HepG2 (cell line): Measurements from ENCODE around the gene PSMB11. TPM values are rescaled to one million over a fixed set of nuclear protein-coding genes. Genes with fewer than 3 reads are reported as not detected.
A peak's percentile ranks its signal among the peaks of the same experiment; 100 is the strongest.

Source experiments
- ATAC-seq: fragments of 200-7000 bp; cut with Tn5 transposase; 3 replicates; pipeline ENCODE4 v1.9.1; 2020; ENCODE audit warnings: mild to moderate bottlenecking, moderate library complexity
- BruUV-seq: library from RNA; stranded (reverse); fragments of 400-500 nt; replicated peaks from 2 replicates; lab custom pipeline; 2021; lab: Mats Ljungman, UMichigan
- CTCF ChIA-PET: fragments of 300-600 bp; formaldehyde crosslinking; extraction: SDS; loops from one replicate; lab custom pipeline; 2021; ENCODE audit warnings: low total read pairs, inconsistent platforms, low intra/inter-chr PET ratio; lab: Yijun Ruan, JAX
- POLR2A ChIA-PET: fragments of 350-600 bp; sonication (Branson Sonifier 250); formaldehyde crosslinking; loops from one replicate; lab custom pipeline; 2020; ENCODE audit warnings: antibody characterized with exemption, inconsistent platforms; lab: Yijun Ruan, JAX
- DNase-seq: peaks from one replicate; pipeline ENCODE4 v3.0.0-alpha.2; 2015; ENCODE audit warnings: low spot score
- FAIRE-seq: peaks from 3 replicates; lab custom pipeline; 2011; peaks lifted over from hg19 to GRCh38; lab: Jason Lieb, UNC
- H2AFZ ChIP-seq: one replicate; pipeline ENCODE4 v1.6.1; 2011; ENCODE audit warnings: low read length, inconsistent platforms
- H3K27ac ChIP-seq: fragments of 300-600 bp; 3 replicates; pipeline ENCODE4 v1.8.0; 2011; ENCODE audit warnings: mixed run types, mild to moderate bottlenecking, mixed read lengths, low read length, inconsistent platforms; ENCODE audit not compliant: insufficient read depth; ENCODE audit errors: extremely low read length
- H3K27me3 ChIP-seq, 2 experiments: fragments of 200-600 bp in 1 of 2; 2 replicates in 1 of 2; 3 replicates in 1 of 2; pipeline versions ENCODE4 v1.6.0 to v1.8.0; 2011; ENCODE audit warnings: low read length in 2 of 2, mild to moderate bottlenecking in 2 of 2, moderate library complexity in 2 of 2, inconsistent platforms in 1 of 2; ENCODE audit not compliant: insufficient read depth in 2 of 2, control insufficient read depth in 1 of 2
- H3K36me3 ChIP-seq, 2 experiments: fragments of 200-600 bp in 1 of 2; replicated peaks in 1 of 2; 2 replicates in 1 of 2; 3 replicates in 1 of 2; pipeline versions ENCODE4 v1.5.1 to v1.8.0; 2011; ENCODE audit warnings: low read length in 2 of 2, inconsistent platforms in 1 of 2; ENCODE audit not compliant: insufficient read depth in 2 of 2, control insufficient read depth in 1 of 2
- H3K4me1 ChIP-seq: 2 replicates; pipeline ENCODE4 v1.5.1; 2012; ENCODE audit warnings: low read length, inconsistent platforms; ENCODE audit not compliant: insufficient read depth
- H3K4me2 ChIP-seq: 2 replicates; pipeline ENCODE4 v1.6.0; 2011; ENCODE audit warnings: low read depth, low read length, inconsistent platforms
- H3K4me3 ChIP-seq, 3 experiments: fragments of 200-600 bp in 1 of 3; sonication (generic), shearing (Covaris generic) in 1 of 3; replicated peaks in 1 of 3; 2 replicates each; pipeline ENCODE4 v1.5.1; 2011 to 2016; ENCODE audit warnings: low read length in 3 of 3, inconsistent platforms in 2 of 3, low read depth in 2 of 3, mild to moderate bottlenecking in 2 of 3, control low read depth in 1 of 3, mixed read lengths in 1 of 3; ENCODE audit not compliant: insufficient read depth in 1 of 3
- H3K79me2 ChIP-seq: one replicate; pipeline ENCODE4 v1.6.1; 2011; ENCODE audit warnings: low read length, inconsistent platforms; ENCODE audit not compliant: insufficient read depth
- H3K9ac ChIP-seq: 2 replicates; pipeline ENCODE4 v1.6.0; 2011; ENCODE audit warnings: mild to moderate bottlenecking, low read depth, low read length, inconsistent platforms; ENCODE audit not compliant: insufficient read depth
- H3K9me3 ChIP-seq: 2 replicates; pipeline ENCODE4 v1.5.1; 2012; ENCODE audit warnings: mild to moderate bottlenecking, low read length
- H4K20me1 ChIP-seq: 2 replicates; pipeline ENCODE4 v1.6.0; 2011; ENCODE audit warnings: inconsistent platforms, mild to moderate bottlenecking, low read length, moderate library complexity; ENCODE audit not compliant: insufficient read depth
- BCL6 ChIP-seq: IDR thresholded peaks from 2 replicates; pipeline ENCODE4 v1.6.1; 2016; ENCODE audit warnings: missing genetic modification reagents, missing compliant biosample characterization
- CHD2 ChIP-seq: IDR thresholded peaks from 2 replicates; pipeline ENCODE4 v1.6.1; 2011; ENCODE audit warnings: low read depth, low read length, improper control_type of control experiment
- FOXA1 ChIP-seq, 2 experiments: fragments of 450-650 bp in 1 of 2; sonication (generic) in 1 of 2; formaldehyde crosslinking in 1 of 2; IDR thresholded peaks; 2 replicates each; pipeline versions ENCODE4 v1.4.0 to v1.6.1; 2016 to 2020; ENCODE audit warnings: missing genetic modification reagents in 1 of 2
- FOXC1 ChIP-seq: sonication (generic); formaldehyde crosslinking; IDR thresholded peaks from 2 replicates; pipeline ENCODE4 v1.8.0; 2022; ENCODE audit warnings: mild to moderate bottlenecking, missing genetic modification reagents, borderline replicate concordance
- GLMP ChIP-seq: sonication (generic); formaldehyde crosslinking; IDR thresholded peaks from 2 replicates; pipeline ENCODE4 v1.9.0; 2021; ENCODE audit warnings: missing genetic modification reagents, mild to moderate bottlenecking, borderline replicate concordance
- KAT7 ChIP-seq: IDR thresholded peaks from 2 replicates; pipeline ENCODE4 v1.6.1; 2018; ENCODE audit warnings: borderline replicate concordance, missing compliant biosample characterization
- MLX ChIP-seq: IDR thresholded peaks from 2 replicates; pipeline ENCODE4 v1.6.1; 2016
- NFRKB ChIP-seq: fragments of 450-650 bp; IDR thresholded peaks from 2 replicates; pipeline ENCODE4 v1.6.1; 2017
- POLR2AphosphoS2 ChIP-seq: IDR thresholded peaks from 2 replicates; pipeline ENCODE4 v1.6.1; 2011; ENCODE audit warnings: low read depth, low read length, improper control_type of control experiment
- PRPF4 ChIP-seq: fragments of 200-400 bp; formaldehyde crosslinking; IDR thresholded peaks from 2 replicates; pipeline ENCODE4 v1.6.1; 2016; ENCODE audit warnings: low read length, low read depth; ENCODE audit not compliant: poor library complexity, severe bottlenecking
- ZBTB26 ChIP-seq: IDR thresholded peaks from 2 replicates; pipeline ENCODE4 v1.6.1; 2016; ENCODE audit warnings: missing compliant biosample characterization, missing genetic modification reagents, borderline replicate concordance
- ZNF230 ChIP-seq: sonication (generic); formaldehyde crosslinking; IDR thresholded peaks from 2 replicates; pipeline ENCODE4 v1.4.0; 2020; ENCODE audit warnings: mild to moderate bottlenecking, missing genetic modification reagents
- ZNF3 ChIP-seq: IDR thresholded peaks from 2 replicates; pipeline ENCODE4 v1.7.0; 2017; ENCODE audit warnings: inconsistent platforms
- ZNF687 ChIP-seq: sonication (generic); formaldehyde crosslinking; IDR thresholded peaks from 2 replicates; pipeline ENCODE4 v1.5.1; 2020; ENCODE audit warnings: mild to moderate bottlenecking, missing genetic modification reagents, moderate library complexity
- ZNF770 ChIP-seq: sonication (generic); formaldehyde crosslinking; IDR thresholded peaks from 2 replicates; pipeline ENCODE4 v1.5.0; 2020; ENCODE audit warnings: mild to moderate bottlenecking, missing genetic modification reagents
- ZNF83 ChIP-seq: sonication (generic); formaldehyde crosslinking; IDR thresholded peaks from 2 replicates; pipeline ENCODE4 v1.4.0; 2020; ENCODE audit warnings: missing genetic modification reagents, mild to moderate bottlenecking, borderline replicate concordance
- WGBS: methylation state at CpG from one replicate; pipeline ENCODE4 v1.1.6; 2017; ENCODE audit warnings: low lambda C conversion rate; 5-methylcytosine and 5-hydroxymethylcytosine counted together
- in situ Hi-C: cut with HindIII; loops from 2 replicates; pipeline ENCODE4 v1.10.0; 2017; ENCODE audit warnings: low pct_unique_long_range_greater_than_20kb; ENCODE audit not compliant: extremely low pct_ligation_motif_present
- intact Hi-C: fragments of 100-400 bp; cut with micrococcal nuclease; formaldehyde crosslinking; loops from one replicate; pipeline ENCODE4 v1.10.0; 2022; ENCODE audit not compliant: unreplicated experiment
- polyA plus RNA-seq, 8 experiments: library from polyadenylated mRNA; depleted of rRNA in 3 of 8; stranded (reverse) in 7 of 8; unstranded in 1 of 8; fragments of >200 nt; fragmentation: Illumina TruSeq in 4 of 8; extraction: Trizol in 4 of 8; gene quantifications; 2 replicates each; pipeline versions ENCODE4 v1.2.1 to v1.2.3, GENCODE V29; 2011 to 2016; ENCODE audit warnings: low read depth in 4 of 8, missing spikeins in 1 of 8, mixed read lengths in 1 of 8; ENCODE audit not compliant: insufficient read depth in 1 of 8
- total RNA-seq, 5 experiments: library from RNA; depleted of rRNA; stranded (reverse); fragments of >200 nt; fragmentation: Illumina TruSeq; extraction: Trizol; gene quantifications; 2 replicates each; pipeline ENCODE4 v1.2.3, GENCODE V29; 2016; ENCODE audit warnings: low read depth in 1 of 5

Gene PSMB11
- total and polyA plus RNA-seq, 2 of the 13 experiments (the other 11 are each of a cell fraction or from before 2014, with no cell fraction given): not detected

- Histone ChIP-seq H4K20me1 (0 out of 2 replicates have a peak, but pooled peaks cover 6% of the 10 kb centered on the region), H3K27me3 (no peaks in the 10 kb centered on the region), H3K27ac (no peak overlapping the region), H3K4me2 (no peak overlapping the region), H2AFZ (no peak overlapping the region), H3K9ac (no peak overlapping the region), H3K4me3 (no peak overlapping the region), H3K36me3 (peaks cover 23 to 38% of the 10 kb centered on the region in 2 experiments), H3K9me3 (no peaks in the 10 kb centered on the region), H3K79me2 (peaks cover 14% of the 10 kb centered on the region), H3K4me1 (peaks cover 29% of the 10 kb centered on the region)
- ATAC-seq (no peak; the same call in 1 of the 3 replicates), DNase-seq (no peak), FAIRE-seq (no peak)
- ChIA-PET CTCF (no interaction called here), POLR2A (interaction anchor here (1.2 to 15.1 kb wide), 8 partner anchors 9 to 70 kb away, joined by 3 to 203 read pairs (median 6); partner anchors contain the start of genes ACIN1, AJUBA, C14orf119 and PSMB5)
- BruUV-seq: no TSS peak
- in situ Hi-C loops: no loop called here
- 87% methylated on average over 7 of the region's 7 CpGs for WGBS
- intact Hi-C loops: no loop called here
- no peak for TF ChIP-seq ZNF687
- no peak for TF ChIP-seq ZNF770 (CRISPR knock-in tag)
- TF ChIP-seq FOXC1: no peak
- no peak for TF ChIP-seq CHD2
- TF ChIP-seq ZBTB26 (CRISPR knock-in tag): no peak
- no peak for TF ChIP-seq ZNF3 (CRISPR knock-in tag)
- TF ChIP-seq FOXA1 (IDR thresholded peaks at IDR 0.05): no peak
- TF ChIP-seq FOXA1 (CRISPR knock-in tag; IDR thresholded peaks at IDR 0.05): no peak
- no peak for TF ChIP-seq ZNF83 (CRISPR knock-in tag)
- no peak for TF ChIP-seq BCL6
- TF ChIP-seq ZNF230 (CRISPR knock-in tag): no peak
- TF ChIP-seq NFRKB: peak; percentile 6; the same call in 1 of the 2 replicates
- no peak for TF ChIP-seq KAT7 (CRISPR knock-in tag)
- no peak for TF ChIP-seq GLMP (CRISPR knock-in tag)
- peak; percentile 15 for TF ChIP-seq PRPF4
- no peak for TF ChIP-seq MLX (CRISPR knock-in tag)
- no peak for TF ChIP-seq POLR2AphosphoS2
These were observed 17.4 kb upstream of the PSMB11 start for GRCh38 chr14:23024612-23025075.
